HG02571 (cell line): ENCODE data around the gene CSN3.

Experiments used
- ATAC-seq: cut with Tn5 transposase; IDR thresholded peaks from one replicate; pipeline ENCODE4 v1.9.1; 2021; ENCODE audit warnings: mild to moderate bottlenecking, moderate library complexity; ENCODE audit not compliant: unreplicated experiment

Gene CSN3

GRCh38 chr4:70291341-70291740 lies 48.9 kb downstream of the CSN3 start:
- no peak for ATAC-seq

GRCh38 chr4:70297576-70297975 lies 55.2 kb downstream of the CSN3 start:
- no peak for ATAC-seq

DNA sequence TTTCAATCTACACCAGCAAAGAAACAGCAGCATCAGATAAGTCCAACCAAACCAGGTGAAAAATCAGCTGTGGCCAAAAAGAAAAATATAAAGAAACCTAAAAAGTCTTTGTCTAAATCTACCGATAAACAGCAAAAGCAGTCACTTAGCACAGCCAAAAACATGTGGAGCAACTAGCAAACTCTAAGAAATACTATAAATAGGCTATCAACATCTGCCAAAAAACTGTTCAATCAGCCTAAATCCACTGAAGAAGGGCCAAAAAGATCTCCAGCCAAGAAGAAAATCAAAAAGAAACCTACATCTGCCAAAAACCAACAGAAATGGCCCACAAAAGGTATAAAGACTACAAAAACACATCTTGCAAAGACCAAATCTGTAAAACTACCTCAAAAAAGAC lies 55.7 kb downstream of the CSN3 start:
- ATAC-seq: no peak

GRCh38 chr4:70299643-70300042 lies 57.2 kb downstream of the CSN3 start:
- ATAC-seq: no peak

DNA sequence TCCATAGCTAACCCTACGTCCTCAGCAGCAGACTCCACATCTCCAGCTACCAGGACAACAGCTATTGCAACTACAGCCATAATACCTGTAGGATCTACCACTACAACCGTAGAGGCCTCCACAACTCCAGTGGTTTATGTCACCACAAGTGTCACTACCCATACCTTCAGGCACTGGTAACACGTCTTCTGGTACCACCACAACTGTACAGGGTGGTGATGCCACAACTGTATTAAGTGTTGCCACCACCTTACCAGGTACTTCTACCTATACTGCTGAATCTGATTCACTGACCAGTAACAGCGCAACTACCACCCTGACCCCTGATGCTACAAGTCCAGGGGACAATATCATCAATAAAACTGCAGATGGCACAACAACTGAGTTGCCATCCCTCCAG lies 57.8 kb downstream of the CSN3 start:
- ATAC-seq: no peak
